Osteoblast (primary cell): ENCODE results near the gene IGF2. TPM values are rescaled to one million over a fixed set of nuclear protein-coding genes. Genes with fewer than 3 reads are reported as not detected.
"Not testable (repeated sequence)": the region's sequence is repeated elsewhere in the genome, so short reads cannot be mapped to it uniquely, and the experiment has no call there.

Experiments used
- DNase-seq: peaks from one replicate; pipeline ENCODE4 v3.0.0; 2011; ENCODE audit warnings: low spot score, mixed read lengths; ENCODE audit not compliant: insufficient read length; ENCODE audit errors: missing footprints
- H2AFZ ChIP-seq: 2 replicates; pipeline ENCODE4 v1.6.0; 2011; ENCODE audit warnings: mild to moderate bottlenecking, low read length
- H3K27ac ChIP-seq: 2 replicates; pipeline ENCODE4 v1.5.1; 2011; ENCODE audit warnings: mild to moderate bottlenecking, low read depth, low read length, moderate library complexity
- H3K27me3 ChIP-seq: 2 replicates; pipeline ENCODE4 v1.6.0; 2012; ENCODE audit warnings: mild to moderate bottlenecking, control low read depth, inconsistent platforms, low read length, moderate library complexity; ENCODE audit not compliant: insufficient read depth
- H3K36me3 ChIP-seq: 2 replicates; pipeline ENCODE4 v1.5.1; 2011; ENCODE audit warnings: mild to moderate bottlenecking, low read length, control low read depth, moderate library complexity; ENCODE audit not compliant: insufficient read depth
- H3K4me1 ChIP-seq: 2 replicates; pipeline ENCODE4 v1.5.1; 2011; ENCODE audit warnings: mild to moderate bottlenecking, low read length, control low read depth, moderate library complexity; ENCODE audit not compliant: insufficient read depth
- H3K4me2 ChIP-seq: 2 replicates; pipeline ENCODE4 v1.6.0; 2011; ENCODE audit warnings: mild to moderate bottlenecking, low read length; ENCODE audit not compliant: insufficient read depth
- H3K4me3 ChIP-seq: fragments of 200-600 bp; sonication (generic); 3 replicates; pipeline ENCODE4 v1.5.1; 2012; ENCODE audit warnings: mild to moderate bottlenecking, low read length, inconsistent platforms; ENCODE audit not compliant: insufficient read depth
- H3K79me2 ChIP-seq: 2 replicates; pipeline ENCODE4 v1.6.0; 2012; ENCODE audit warnings: mild to moderate bottlenecking, low read length, control low read depth, inconsistent platforms; ENCODE audit not compliant: insufficient read depth
- H3K9me3 ChIP-seq: 2 replicates; pipeline ENCODE4 v1.5.1; 2011; ENCODE audit warnings: low read depth, low read length, control low read depth
- H4K20me1 ChIP-seq: 2 replicates; pipeline ENCODE4 v1.6.0; 2012; ENCODE audit warnings: mild to moderate bottlenecking, low read length, control low read depth; ENCODE audit not compliant: insufficient read depth
- total RNA-seq: library from RNA; depleted of rRNA; stranded (reverse); fragments of >200 nt; gene quantifications from 2 replicates; pipeline ENCODE4 v1.2.3, GENCODE V29; 2012
- TF ChIP-seq, protein P1 (sequence below): IDR thresholded peaks from 2 replicates; pipeline ENCODE4 v1.5.1; 2011; ENCODE audit warnings: mild to moderate bottlenecking, low read depth, low read length, moderate library complexity; ENCODE audit errors: extremely low read depth

IGF2 gene
- total RNA-seq, 1 donor, result 68.8 TPM

DNA sequence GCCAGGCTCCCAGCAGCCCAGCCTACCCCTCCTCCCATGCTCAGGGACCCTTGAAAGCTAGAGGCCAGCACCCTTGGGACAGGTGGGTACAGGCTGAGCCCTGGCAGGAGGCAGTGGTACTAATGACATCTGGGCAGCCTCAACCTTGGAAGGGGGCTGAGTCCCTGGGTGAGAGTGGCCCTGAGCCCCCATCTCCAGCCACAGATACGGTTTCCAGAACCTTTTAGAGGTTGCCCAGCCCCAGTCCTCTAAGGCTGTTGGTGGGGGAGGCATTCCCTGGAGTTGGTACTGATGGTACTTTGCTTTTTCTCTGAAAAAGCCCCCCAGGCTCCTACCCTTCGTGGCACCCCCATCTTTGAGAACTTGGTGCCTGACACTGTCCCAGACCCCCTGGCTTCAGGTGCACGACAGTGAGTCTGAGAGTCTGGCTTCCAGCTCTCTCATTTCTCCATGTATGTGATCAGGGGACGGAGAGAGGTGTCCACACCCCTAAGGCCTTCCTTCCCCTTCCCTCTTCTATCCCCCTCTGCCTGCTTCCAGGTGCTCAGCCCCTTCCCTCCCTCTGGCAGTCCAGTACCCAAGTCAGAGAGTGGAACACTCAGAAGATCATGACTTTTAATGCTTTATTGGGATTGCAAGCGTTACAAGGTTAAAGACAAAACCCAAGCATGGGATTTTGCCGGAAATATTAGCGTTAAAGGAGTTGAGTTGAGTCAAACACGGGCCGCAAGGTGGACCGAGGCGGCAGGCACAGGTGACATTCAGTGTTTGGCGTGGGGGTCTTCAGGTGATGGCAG lies 10.5 kb downstream of the IGF2 start:
- Histone ChIP-seq H4K20me1 (no peaks in the 10 kb centered on the region), H3K4me2 (no peak overlapping the region), H2AFZ (no peak overlapping the region), H3K4me3 (no peak overlapping the region), H3K27ac (no peak overlapping the region), H3K4me1 (no peaks in the 10 kb centered on the region), H3K36me3 (no peaks in the 10 kb centered on the region), H3K9me3 (no peaks in the 10 kb centered on the region), H3K27me3 (peaks cover 3% of the 10 kb centered on the region), H3K79me2 (no peaks in the 10 kb centered on the region)
- TF ChIP-seq, protein P1, sequence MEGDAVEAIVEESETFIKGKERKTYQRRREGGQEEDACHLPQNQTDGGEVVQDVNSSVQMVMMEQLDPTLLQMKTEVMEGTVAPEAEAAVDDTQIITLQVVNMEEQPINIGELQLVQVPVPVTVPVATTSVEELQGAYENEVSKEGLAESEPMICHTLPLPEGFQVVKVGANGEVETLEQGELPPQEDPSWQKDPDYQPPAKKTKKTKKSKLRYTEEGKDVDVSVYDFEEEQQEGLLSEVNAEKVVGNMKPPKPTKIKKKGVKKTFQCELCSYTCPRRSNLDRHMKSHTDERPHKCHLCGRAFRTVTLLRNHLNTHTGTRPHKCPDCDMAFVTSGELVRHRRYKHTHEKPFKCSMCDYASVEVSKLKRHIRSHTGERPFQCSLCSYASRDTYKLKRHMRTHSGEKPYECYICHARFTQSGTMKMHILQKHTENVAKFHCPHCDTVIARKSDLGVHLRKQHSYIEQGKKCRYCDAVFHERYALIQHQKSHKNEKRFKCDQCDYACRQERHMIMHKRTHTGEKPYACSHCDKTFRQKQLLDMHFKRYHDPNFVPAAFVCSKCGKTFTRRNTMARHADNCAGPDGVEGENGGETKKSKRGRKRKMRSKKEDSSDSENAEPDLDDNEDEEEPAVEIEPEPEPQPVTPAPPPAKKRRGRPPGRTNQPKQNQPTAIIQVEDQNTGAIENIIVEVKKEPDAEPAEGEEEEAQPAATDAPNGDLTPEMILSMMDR, result no peak
- peak; percentile 83 for DNase-seq

DNA sequence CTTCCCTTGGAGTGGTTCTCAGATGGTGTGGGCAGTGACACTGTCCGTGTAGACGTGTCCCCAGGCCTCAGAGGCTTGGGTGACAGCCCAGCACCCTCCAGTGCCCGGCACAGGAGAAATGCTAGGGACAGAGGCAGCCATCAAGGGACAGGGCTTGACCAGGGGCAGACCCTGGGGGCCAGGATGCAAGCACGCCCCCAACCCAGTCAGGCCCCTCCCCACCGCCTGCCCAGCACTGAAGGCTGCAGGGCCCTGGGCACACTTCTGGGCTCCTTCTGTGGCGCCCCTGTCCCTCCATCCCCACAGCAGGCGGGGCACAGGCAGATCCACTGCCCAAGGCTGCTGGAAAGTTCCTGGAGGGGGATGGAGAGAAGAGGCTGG lies 11.1 kb downstream of the IGF2 start:
- no peaks in the 10 kb centered on the region for H3K9me3 ChIP-seq
- peaks cover under 1% of the 10 kb centered on the region for H3K4me1 ChIP-seq
- TF ChIP-seq, protein P1, result no peak
- DNase-seq, result peak; percentile 50
- H3K79me2 ChIP-seq, result no peaks in the 10 kb centered on the region
- no peaks in the 10 kb centered on the region for H4K20me1 ChIP-seq
- no peak overlapping the region for H2AFZ ChIP-seq
- no peak overlapping the region for H3K27ac ChIP-seq
- H3K36me3 ChIP-seq, result no peaks in the 10 kb centered on the region
- H3K4me3 ChIP-seq, result no peak overlapping the region
- no peak overlapping the region for H3K4me2 ChIP-seq
- no peaks in the 10 kb centered on the region for H3K27me3 ChIP-seq

DNA sequence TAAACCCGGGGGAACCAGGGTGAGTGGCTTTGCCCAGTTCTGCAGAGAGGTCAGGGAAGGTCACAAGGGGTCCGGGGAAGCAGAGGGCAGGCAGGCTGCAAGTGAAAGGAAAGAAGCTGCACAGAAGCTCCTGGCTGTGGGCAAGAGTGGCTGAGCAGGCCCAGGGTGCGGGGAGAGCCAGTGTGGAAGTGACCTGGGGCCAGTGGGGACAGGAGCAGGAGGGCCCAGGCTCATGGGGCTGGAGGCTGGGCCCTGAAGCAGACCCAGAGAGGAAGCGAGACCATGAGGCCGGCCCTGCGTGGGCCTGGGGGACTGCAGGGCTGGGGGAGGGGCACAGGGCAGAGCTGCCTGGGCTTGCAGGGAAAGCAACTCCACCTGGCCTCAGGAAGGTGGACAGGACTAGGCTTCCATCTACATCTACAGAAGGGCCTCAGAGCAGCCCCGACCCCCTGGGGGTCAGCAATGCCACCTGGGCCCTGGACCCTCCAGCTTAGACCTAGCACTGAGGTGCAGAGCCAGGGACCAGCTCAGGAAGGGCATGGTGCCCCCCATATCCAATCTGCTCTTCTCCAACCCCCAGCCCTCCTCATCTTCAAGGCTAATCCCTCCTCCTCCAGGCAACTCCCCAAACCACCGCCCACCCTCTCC lies 11.6 kb downstream of the IGF2 start:
- no peak overlapping the region for H3K27ac ChIP-seq
- H3K9me3 ChIP-seq, result no peaks in the 10 kb centered on the region
- peaks cover 4% of the 10 kb centered on the region for H3K4me1 ChIP-seq
- H3K36me3 ChIP-seq, result no peaks in the 10 kb centered on the region
- no peak overlapping the region for H2AFZ ChIP-seq
- no peaks in the 10 kb centered on the region for H3K27me3 ChIP-seq
- TF ChIP-seq, protein P1, result no peak
- no peak overlapping the region for H3K4me2 ChIP-seq
- H3K4me3 ChIP-seq, result no peak overlapping the region
- no peaks in the 10 kb centered on the region for H3K79me2 ChIP-seq
- DNase-seq, result no peak
- no peaks in the 10 kb centered on the region for H4K20me1 ChIP-seq

DNA sequence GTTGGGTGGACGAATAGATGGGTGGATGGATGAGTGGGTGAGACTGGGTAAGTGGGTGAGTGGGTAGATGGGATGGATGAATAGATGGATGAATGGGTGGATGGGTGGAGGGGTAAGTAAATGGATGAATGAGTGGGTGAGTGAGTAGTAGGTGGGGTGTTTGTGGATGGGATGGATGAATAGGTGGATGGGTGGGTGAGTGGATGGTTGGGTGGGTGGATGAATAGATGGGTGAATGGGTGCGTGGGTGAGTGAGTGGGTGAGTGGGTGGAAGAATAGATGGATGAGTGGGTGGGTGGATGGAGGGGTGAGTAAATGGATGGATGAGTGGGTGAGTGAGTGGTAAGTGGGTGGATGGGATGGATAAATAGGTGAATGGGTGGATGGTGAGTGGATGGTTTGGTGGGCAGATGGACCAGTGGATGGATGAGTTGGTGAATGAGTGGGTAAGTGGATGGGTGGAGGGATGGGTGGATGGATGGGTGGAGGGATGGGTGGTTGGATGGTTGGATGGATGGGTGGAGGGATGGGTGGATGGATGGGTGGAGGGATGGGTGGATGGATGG lies 12.6 kb downstream of the IGF2 start:
- TF ChIP-seq, protein P1, result no peak
- no peak overlapping the region for H3K4me2 ChIP-seq

DNA sequence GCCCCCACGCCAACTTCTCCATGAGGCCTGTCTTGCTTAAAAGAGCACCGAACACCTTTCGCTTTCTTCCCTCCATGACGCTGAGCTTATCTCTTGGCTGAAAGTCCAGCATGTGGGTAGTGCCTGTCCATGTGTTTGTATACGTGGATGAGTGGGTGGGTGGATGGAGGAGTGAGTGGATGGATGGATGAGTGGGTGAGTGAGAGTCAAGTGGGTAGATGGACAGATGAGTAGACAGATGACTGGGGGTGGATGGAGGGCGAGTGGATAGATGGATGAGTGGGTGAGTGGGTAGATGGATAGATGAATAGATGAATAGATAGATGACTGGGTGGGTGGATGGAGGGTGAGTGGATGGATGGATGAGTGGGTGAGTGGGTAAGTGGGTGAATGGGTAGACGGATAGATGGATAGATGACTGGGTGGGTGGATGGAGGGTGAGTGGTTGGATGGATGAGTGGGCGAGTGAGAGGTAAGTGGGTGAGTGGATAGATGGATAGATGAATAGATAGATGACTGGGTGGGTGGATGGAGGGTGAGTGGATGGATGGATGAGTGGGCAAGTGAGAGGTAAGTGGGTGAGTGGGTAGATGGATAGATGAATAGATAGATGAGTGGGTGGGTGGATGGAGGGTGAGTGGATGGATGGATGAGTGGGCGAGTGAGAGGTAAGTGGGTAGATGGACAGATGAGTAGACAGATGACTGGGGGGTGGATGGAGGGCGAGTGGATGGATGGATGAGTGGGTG lies 14.3 kb downstream of the IGF2 start:
- H3K4me3 ChIP-seq, H3K27ac ChIP-seq, H3K36me3 ChIP-seq, H2AFZ ChIP-seq, H3K4me2 ChIP-seq, H4K20me1 ChIP-seq, H3K27me3 ChIP-seq, H3K79me2 ChIP-seq, H3K9me3 ChIP-seq: not testable (repeated sequence)
- peaks cover 12% of the 10 kb centered on the region for H3K4me1 ChIP-seq
- peak; percentile 25 for DNase-seq

More for the DNA sequence above, 12.6 kb downstream of the IGF2 start:
- Histone ChIP-seq H3K79me2 (no peaks in the 10 kb centered on the region), H3K27ac (no peak overlapping the region), H3K36me3 (no peaks in the 10 kb centered on the region), H2AFZ (no peak overlapping the region), H3K27me3 (no peaks in the 10 kb centered on the region), H3K4me1 (peaks cover 12% of the 10 kb centered on the region), H3K9me3 (no peaks in the 10 kb centered on the region), H3K4me3 (no peak overlapping the region), H4K20me1 (no peaks in the 10 kb centered on the region)
- DNase-seq, result no peak
